Measurements from ENCODE around the gene GTF2IRD2.
"Not testable (repeated sequence)": the region's sequence is repeated elsewhere in the genome, so short reads cannot be mapped to it uniquely, and the experiment has no call there.

Gene GTF2IRD2

GRCh38 chr7:74850833-74851721, at the start of gene GTF2IRD2:
GTF2IRD2 (minus strand) TSS chr7:74851605; CDS start chr7:74836378, 15,227 bp downstream.
- DNase-seq (ENCODE audit: low spot score): not testable (repeated sequence)

DNA sequence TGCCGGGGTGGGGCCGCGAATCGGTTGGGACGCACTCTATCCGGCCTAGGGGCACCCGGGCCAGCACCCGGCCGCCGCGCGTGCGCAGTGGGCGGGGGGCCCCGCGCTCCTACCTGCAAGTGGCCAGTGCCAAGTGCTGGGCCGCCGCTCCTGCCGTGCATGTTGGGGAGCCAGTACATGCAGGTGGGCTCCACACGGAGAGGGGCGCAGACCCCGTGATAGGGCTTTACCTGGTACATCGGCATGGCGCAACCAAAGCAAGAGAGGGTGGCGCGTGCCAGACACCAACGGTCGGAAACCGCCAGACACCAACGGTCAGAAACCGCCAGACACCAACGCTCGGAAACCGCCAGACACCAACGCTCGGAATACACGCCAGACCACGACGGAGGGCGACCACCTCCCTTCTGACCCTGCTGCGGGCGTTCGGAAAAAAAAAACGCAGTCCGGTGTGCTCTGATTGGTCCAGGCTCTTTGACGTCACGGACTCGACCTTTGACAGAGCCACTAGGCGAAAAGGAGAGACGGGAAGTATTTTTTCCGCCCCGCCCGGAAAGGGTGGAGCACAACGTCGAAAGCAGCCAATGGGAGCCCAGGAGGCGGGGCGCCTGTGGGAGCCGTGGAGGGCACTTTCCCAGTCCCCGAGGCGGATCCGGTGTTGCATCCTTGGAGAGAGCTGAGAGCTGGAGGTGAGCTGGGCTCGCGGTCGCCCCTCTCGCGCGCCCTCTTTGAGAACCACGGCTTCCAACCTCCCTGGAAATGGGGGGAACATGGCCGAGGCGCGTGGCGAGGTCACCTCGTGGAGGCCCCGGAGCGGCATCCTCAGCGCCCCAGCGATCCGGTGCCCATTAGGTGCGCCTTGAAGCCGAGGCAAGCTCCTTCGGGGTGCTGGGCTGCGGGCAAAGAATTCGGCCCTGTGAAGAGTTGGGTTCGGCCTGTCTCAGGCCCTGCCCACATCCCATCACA, 39.0 kb upstream of the GTF2IRD2 start:
- DNase-seq (ENCODE audit: low spot score): peak; percentile 79

GRCh38 chr7:74889518-74890129, 38.2 kb upstream of the GTF2IRD2 start:
- DNase-seq (ENCODE audit: low spot score): not testable (repeated sequence)

DNA sequence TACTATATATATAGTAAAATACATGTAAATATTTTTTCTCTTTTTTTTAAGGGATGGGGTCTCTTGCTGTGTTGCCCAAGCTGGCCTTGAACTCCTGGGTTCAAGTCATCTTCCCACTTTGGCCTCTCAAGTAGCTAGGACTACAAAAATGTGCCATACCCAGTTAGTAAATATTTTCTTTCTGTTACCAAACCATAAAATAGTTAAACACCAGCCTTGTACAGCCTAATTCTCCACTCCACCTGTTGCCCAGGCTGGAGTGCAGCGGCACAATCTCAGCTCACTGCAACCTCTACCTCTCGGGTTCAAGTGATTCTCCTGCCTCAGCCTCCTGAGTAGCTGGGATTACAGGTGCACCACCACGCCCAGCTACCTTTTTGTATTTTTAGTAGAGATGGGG, 33.9 kb upstream of the GTF2IRD2 start:
- DNase-seq (ENCODE audit: low spot score): not testable (repeated sequence)

DNA sequence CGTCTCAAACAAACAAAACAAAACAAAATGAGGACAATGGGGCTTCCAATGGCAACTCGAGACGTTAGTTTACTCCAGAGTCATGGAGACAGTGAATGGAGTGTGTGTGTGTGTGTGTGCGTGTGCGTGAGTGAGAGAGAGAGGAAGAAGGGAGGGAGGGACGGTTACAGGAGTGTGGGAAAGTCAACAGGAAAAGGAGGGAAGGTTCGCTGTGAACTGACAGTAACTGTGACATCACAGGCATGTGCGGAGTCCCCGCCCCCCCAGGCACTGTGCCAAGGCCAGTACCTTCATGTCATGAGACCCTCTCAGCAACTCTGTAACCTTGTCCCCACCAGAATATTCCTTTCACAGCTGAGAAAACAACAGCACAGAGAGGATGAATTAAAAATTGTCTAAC, 30.7 kb upstream of the GTF2IRD2 start:
- not testable (repeated sequence) for DNase-seq (ENCODE audit: low spot score)

DNA sequence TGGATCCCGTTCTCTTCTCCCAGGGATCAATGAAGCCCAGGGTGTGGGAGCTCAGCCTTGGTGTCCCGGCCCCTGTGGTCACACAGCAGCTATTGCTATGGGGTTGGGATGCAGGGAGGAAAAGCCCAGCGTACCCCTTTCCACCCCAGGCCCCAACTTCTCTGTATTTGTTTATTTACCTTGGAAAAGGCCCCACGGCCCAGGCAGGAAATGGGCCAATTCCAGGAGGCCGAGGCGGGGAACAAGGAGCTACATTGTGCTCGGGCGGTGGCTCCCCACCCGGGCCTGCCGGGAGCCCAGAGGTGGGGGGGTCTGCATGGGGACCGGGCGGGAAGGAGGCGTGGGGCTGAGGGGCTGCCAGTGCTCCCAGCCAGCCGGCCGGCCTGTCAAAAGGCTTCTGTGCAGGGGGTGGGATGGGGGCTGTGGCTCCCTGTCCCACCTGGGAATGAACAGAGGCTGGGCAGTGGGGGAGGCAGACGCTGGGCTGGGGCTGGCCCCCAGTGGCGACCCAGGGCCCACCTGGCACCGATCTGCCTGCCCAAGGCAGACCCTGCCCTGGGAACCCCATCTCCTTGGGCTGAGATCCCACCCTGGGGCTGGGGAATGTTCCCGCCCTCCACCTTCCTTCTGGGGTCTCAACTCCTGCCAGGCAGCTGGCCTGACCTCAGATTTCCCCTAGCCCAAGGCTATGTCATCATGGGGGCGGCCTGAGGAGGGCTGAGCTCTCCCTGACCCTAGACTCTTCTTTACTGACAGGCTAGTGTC, 23.5 kb upstream of the GTF2IRD2 start:
- peak; percentile 64 for DNase-seq (ENCODE audit: low spot score)

GRCh38 chr7:74874104-74874747, 22.8 kb upstream of the GTF2IRD2 start:
- not testable (repeated sequence) for DNase-seq (ENCODE audit: low spot score)

DNA sequence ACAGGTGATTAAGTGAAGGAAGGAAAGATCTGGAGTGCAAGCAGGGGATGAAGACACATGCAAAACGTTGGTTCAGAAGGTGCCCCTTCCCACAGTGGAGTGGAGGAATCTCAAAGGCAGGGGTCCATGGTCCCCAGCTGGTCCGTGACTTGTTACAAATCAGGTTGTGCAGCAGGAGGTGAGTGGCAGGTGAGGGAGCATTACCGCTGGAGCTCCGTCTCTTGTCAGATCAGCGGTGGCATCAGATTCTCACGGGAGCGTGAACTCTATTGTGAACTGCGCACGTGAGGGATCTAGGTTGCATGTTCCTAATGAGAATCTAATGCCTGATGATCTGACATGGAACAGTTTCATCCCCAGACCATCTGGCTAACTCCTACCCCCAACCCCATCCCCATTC, 21.1 kb upstream of the GTF2IRD2 start:
- DNase-seq (ENCODE audit: low spot score): not testable (repeated sequence)

GRCh38 chr7:74865777-74866176, 14.4 kb upstream of the GTF2IRD2 start:
- DNase-seq (ENCODE audit: low spot score): not testable (repeated sequence)

- DNase-seq (ENCODE audit: low spot score): not testable (repeated sequence)
Observed at GRCh38 chr7:74849853-74850252, 1.6 kb downstream of the GTF2IRD2 start.

DNA sequence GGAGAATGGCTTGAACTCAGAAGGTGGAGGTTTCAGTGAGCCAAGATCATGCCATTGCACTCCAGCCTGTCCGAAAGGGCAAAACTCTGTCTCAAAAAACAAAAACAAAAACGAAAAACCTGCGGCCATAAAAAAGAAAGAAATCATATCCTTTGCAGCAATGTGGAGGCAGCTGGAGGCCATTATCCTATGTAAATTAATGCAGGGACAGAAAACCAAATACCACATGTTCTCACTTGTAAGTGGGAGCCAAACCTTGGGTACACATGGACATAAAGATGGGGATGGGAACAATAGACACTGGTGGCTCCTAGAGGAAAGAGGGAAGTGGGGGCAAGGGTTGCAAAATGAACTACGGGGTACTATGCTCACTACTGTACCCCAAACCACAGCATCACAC, 21.0 kb downstream of the GTF2IRD2 start:
- DNase-seq (ENCODE audit: low spot score): not testable (repeated sequence)

DNA sequence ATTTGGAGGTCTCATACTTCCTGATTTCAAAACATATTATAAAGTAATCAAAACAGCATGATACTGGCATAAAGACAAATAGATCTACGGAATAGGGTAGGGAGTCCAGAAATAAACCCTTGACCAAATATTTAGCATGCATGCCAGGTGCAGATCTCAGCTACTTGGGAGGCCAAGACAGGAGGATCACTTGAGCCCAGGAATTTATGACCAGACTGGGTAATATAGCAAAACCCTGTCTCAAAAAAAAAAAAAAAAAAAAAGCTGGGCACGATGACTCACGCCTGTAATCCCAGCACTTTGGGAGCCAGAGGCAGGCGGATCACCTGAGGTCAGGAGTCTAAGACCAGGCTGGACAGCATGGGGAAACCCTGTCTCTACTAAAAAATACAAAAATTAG, 21.4 kb downstream of the GTF2IRD2 start:
- not testable (repeated sequence) for DNase-seq (ENCODE audit: low spot score)

- DNase-seq (ENCODE audit: low spot score): not testable (repeated sequence)
Observed at GRCh38 chr7:74821259-74821658, 30.1 kb downstream of the GTF2IRD2 start.

DNA sequence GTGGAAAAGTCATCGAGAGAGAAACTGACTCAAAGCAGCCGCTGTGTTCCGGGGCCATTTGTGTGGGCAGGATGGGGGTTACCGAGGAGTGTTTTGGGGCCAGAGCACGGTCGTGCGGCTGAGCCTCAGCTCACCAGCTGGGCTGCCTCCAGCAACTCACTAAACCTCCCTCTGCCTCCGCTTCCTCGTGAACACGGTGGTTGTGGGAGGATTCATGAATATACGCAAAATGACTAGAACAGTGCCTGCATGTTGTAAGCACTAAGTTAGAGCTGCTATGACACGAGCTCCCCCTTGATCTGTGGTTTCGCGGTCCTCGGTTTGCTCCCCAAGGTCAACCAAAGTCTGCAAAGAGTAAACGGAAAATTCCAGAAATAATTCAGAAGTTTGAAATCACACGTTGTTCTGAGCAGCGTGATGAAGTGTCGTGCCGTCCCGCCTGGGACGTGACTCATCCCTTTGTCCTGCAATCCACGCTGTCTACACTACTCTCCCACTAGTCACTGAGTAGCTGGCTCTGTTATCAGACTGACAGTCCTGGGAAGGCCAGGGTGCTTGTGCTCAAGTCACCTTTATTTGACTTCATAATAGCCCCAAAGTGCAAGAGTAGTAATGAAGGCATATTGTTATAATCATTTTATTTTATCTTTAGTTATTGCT, 31.1 kb downstream of the GTF2IRD2 start:
- DNase-seq (ENCODE audit: low spot score): not testable (repeated sequence)

- not testable (repeated sequence) for DNase-seq (ENCODE audit: low spot score)
Observed at GRCh38 chr7:74815882-74816281, 35.5 kb downstream of the GTF2IRD2 start.

GRCh38 chr7:74798644-74799043, 52.8 kb downstream of the GTF2IRD2 start:
- not testable (repeated sequence) for DNase-seq (ENCODE audit: low spot score)

- not testable (repeated sequence) for DNase-seq (ENCODE audit: low spot score)
Observed at GRCh38 chr7:74797848-74798622, 53.4 kb downstream of the GTF2IRD2 start.

- DNase-seq (ENCODE audit: low spot score): not testable (repeated sequence)
Observed at GRCh38 chr7:74789200-74789736, 62.1 kb downstream of the GTF2IRD2 start.
